VCaP (cell line): ENCODE measurements around the gene BCAS3.

ENCODE experiments used
- H3K27ac ChIP-seq: fragments of 450-650 bp; 2 replicates; pipeline ENCODE4 v1.5.1; 2017
- TF ChIP-seq, protein P1 (sequence below): fragments of 450-650 bp; conservative IDR thresholded peaks from 2 replicates; pipeline ENCODE4 v1.5.1; 2017; ENCODE audit warnings: mild to moderate bottlenecking, moderate library complexity

BCAS3 gene

DNA sequence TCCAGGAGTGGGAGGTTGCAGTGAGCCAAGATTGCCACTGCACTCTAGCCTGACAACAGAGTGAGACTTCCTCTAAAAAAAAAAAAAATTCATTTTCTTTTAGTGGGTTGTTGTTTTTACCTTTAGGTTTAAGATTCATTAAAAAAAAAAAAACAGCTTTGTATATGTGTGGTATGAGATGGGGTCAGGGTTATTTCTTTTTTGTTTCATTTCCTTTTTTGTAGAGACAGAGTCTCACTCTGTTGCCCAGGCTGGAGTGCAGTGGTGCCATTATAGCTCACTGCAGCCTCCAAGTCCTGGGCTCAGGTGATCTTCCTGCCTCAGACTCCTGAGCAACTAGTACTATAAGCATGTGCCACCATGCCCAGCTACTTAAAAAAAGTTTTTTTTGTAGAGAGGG is 47.0 kb downstream of the BCAS3 start:
- no peak overlapping the region for H3K27ac ChIP-seq
- TF ChIP-seq, protein P1, sequence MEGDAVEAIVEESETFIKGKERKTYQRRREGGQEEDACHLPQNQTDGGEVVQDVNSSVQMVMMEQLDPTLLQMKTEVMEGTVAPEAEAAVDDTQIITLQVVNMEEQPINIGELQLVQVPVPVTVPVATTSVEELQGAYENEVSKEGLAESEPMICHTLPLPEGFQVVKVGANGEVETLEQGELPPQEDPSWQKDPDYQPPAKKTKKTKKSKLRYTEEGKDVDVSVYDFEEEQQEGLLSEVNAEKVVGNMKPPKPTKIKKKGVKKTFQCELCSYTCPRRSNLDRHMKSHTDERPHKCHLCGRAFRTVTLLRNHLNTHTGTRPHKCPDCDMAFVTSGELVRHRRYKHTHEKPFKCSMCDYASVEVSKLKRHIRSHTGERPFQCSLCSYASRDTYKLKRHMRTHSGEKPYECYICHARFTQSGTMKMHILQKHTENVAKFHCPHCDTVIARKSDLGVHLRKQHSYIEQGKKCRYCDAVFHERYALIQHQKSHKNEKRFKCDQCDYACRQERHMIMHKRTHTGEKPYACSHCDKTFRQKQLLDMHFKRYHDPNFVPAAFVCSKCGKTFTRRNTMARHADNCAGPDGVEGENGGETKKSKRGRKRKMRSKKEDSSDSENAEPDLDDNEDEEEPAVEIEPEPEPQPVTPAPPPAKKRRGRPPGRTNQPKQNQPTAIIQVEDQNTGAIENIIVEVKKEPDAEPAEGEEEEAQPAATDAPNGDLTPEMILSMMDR: no peak

DNA sequence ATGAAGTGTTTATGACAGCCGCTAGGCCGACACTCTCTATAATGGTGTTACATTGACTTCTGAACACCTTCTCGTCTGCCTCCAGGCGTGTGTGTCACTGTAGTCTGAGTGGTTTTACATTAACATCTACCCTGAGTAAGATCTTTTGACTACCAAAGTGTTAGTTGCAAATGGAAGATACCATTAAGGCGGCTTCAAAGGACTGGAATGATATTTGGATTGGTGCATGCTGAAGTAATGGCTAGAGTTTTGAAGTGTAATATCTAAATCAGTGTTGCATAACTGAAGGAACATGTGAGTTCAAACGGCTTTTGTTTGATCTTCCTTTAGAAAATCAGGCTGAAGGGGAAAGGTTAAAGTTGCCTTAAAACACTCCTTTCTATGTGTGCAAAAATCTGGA is 52.2 kb downstream of the BCAS3 start:
- TF ChIP-seq, protein P1: no peak
- H3K27ac ChIP-seq: no peak overlapping the region

DNA sequence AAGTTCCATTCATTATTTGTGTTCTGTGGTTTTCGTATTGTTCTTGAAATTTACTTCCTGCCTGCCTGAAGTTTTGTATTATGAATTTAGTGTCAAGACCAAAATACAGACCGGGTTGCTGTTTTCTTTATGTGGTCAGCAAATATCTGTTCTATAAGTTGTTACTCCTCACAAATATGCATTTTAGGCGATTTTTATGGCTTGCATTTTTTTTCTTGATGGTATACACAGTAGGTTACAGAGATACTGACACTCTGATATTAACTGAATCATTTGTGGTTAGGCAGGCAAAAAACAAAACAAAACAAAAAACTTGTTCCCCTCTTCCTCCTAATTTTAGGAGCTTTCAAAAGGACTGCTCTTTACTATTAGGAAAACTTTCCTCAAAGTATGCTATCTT is 52.6 kb downstream of the BCAS3 start:
- TF ChIP-seq, protein P1: no peak
- H3K27ac ChIP-seq: no peak overlapping the region

DNA sequence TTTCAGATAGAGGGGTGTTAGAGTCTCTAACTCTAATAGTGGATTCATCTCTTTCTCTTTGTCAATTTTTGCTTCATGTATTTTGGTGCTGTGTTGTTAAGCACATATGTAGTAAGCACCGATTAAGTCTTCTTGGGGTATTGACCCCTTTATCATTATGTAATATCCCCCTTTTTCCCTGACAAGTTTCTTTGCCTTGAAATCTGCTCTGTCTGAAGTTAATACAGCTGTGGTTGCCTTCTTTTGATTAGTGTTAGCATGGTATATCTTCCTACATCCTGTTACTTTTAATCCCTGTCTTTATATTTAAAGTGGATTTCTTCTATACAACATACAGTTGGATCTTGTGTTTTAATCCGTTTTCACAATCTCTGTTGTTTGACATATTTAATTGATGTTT is 60.6 kb downstream of the BCAS3 start:
- TF ChIP-seq, protein P1: no peak

DNA sequence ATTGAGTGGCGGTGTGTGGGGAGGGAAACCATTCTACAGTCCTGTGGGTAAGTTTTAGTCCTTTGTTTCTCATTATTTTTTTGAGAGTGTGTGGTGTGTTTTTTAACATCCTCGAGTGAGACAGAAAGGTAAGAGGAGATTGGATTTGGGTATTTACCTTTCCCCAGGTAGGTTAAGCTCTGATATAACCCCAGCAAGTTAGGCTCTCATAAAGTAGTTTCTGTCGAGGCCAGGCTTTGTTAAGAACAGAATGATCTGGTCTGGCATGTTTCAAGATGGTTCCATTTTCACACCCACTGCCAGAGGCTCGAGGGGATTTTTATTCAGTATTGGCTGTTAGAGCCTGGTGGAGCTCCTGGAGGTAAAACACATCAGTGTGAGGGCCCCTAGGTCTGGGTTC is 62.9 kb downstream of the BCAS3 start:
- no peak overlapping the region for H3K27ac ChIP-seq
- TF ChIP-seq, protein P1: no peak

More for the DNA sequence above, 60.6 kb downstream of the BCAS3 start:
- no peak overlapping the region for H3K27ac ChIP-seq

DNA sequence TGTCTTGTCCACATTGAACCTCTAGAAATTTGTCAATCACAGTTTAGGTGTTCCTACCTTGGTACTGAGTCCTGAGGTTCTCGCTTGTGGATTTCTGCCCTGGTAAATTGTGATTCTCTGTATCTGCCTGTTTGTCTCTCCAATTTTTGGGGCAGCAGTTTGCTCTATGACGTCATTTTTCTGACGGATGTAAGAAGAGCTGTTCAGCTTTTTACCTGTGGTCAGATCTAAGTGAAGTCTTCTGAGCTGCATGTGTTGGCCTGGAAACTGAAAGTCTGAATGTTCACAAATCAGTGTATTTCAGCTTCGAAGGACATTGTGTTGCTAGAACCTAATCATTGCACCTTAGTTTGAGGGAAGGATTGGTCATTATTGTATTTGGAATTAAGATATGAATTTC is 63.4 kb downstream of the BCAS3 start:
- H3K27ac ChIP-seq: no peak overlapping the region
- TF ChIP-seq, protein P1: no peak

DNA sequence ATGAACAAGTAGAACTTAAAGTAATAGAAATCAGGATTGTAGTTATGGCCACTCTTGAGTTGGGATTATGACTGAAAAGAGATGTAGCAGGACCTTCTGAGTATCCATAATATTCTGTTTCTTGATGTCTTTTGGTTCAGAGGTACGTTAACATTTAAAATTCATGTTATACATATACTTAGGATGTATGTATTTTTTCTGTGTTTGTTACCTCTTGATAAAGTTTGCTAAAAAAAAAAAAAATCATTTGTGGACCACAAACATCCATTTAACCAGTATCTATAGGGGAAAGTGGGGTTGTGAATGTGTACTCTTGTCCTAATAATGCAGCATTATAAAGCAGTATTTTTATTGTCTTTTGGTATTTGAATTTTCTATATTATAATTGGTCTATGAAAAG is 65.6 kb downstream of the BCAS3 start:
- TF ChIP-seq, protein P1: no peak
- H3K27ac ChIP-seq: peak overlapping the region; percentile 80

DNA sequence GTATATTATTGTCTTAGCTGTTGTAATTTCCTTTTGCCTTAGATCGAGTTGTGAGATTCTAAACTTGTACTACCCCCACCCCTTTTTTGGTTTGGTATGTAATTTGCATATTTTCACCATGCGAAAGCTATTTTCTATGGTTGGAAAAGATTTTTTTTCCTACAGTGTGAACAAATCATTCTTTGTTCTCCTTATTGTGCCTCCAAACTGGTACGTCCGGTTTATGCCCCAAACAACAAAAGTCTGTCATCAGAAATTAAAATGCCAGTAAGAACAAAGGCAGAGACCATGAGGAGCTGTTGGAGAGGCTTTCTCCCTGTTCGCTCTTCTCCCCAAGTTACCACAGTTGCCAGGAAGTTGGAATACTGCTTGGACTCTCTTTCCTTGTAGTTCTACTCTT is 66.1 kb downstream of the BCAS3 start:
- TF ChIP-seq, protein P1: no peak
- H3K27ac ChIP-seq: peak overlapping the region; percentile 80
